ENCODE measurements around the gene C1GALT1. TPM values are rescaled to one million over a fixed set of nuclear protein-coding genes. Genes with fewer than 3 reads are reported as not detected.

C1GALT1 gene
- total and polyA plus RNA-seq, 2 donors (not counting 1 experiment from before 2014, with no cell fraction given) = 12.4 to 66.8 TPM

DNA sequence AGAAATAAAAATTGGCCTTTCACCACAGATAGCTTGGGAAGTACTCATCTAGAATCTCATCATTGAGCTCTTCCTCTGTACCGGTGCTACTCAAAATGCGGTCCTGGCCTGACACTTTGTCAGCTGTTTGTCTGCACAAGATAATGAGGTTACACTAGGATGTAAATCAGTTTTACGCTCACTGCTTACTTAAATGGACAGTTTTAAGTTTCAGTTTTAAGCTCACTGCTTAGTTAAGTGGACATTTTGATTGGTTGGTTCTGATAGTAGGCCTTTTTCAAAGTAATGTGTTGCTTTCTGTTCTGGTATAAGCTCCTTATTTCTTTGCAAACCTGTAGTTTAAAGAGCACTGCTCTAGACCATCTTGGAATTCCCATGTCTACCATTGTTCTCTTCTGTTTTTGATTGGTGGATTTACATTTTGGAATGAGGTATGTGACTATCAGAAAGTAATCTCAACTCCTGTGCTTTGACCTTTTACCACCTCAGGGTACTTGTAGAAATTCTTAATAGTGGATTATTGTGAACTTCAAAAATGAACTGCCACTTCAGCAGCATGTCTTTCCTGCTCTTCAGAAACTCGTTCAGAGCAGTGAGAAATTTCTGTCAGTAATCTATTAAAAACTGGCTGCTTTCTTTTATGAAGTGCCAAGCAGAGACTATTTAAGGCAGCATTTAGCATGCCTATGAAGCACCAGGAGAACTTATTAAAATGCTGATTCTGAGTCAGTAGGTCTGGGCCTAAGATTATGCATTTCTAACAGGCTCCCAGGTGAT, 55.0 kb downstream of the C1GALT1 start:
- CTCF ChIA-PET = interaction anchor here (0.7 to 1.7 kb wide), 4 partner anchors 16 to 304 kb away, joined by 3 to 6 read pairs (median 4); partner anchors contain the start of gene C1GALT1
- intact Hi-C loops (cut with micrococcal nuclease) = no loop called here

DNA sequence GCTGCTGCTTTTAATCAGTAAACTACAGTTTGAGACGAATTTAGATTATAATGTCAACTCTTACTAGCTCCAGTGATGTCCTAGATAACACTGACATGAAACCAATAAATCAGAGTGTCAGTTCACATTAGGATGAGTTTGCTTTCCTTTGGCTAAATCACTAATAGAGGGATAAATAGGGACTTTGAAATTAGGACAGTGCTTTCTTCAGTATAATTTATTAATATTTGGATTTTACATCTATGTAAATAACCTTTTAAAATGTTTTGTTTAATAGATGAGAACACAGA, 55.6 kb downstream of the C1GALT1 start:
- H3K4me3 ChIP-seq (ENCODE audit: control extremely low read depth in 1 of 5, extremely low read depth in 1 of 5, insufficient read depth in 1 of 5, low read depth in 2 of 5, low read length in 4 of 5) = no peak overlapping the region
- peaks cover 19% of the 10 kb centered on the region for H3K79me2 ChIP-seq (ENCODE audit: control insufficient read depth, insufficient read depth, low read length)
- peaks cover 3 to 6% of the 10 kb centered on the region in 2 donors for H3K4me1 ChIP-seq (ENCODE audit: control insufficient read depth in 2 of 2, insufficient read depth in 2 of 2, low read length in 2 of 2)
- intact Hi-C loops (cut with micrococcal nuclease) = no loop called here
- no peak for TF ChIP-seq EZH2 (IDR thresholded peaks at IDR 0.05; ENCODE audit: borderline replicate concordance, insufficient read depth, low read depth, low read length, poor library complexity, severe bottlenecking)
- TF ChIP-seq, protein P1, sequence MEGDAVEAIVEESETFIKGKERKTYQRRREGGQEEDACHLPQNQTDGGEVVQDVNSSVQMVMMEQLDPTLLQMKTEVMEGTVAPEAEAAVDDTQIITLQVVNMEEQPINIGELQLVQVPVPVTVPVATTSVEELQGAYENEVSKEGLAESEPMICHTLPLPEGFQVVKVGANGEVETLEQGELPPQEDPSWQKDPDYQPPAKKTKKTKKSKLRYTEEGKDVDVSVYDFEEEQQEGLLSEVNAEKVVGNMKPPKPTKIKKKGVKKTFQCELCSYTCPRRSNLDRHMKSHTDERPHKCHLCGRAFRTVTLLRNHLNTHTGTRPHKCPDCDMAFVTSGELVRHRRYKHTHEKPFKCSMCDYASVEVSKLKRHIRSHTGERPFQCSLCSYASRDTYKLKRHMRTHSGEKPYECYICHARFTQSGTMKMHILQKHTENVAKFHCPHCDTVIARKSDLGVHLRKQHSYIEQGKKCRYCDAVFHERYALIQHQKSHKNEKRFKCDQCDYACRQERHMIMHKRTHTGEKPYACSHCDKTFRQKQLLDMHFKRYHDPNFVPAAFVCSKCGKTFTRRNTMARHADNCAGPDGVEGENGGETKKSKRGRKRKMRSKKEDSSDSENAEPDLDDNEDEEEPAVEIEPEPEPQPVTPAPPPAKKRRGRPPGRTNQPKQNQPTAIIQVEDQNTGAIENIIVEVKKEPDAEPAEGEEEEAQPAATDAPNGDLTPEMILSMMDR (IDR thresholded peaks at IDR 0.05) = no peak
- Mint-ChIP-seq H3K27me3 (no peaks in the 10 kb centered on the region), H3K27ac (no peak overlapping the region), H3K9me3 (ENCODE audit: insufficient read depth) (no peaks in the 10 kb centered on the region), H3K4me3 (no peak overlapping the region), H3K4me1 (peaks cover 24% of the 10 kb centered on the region)
- no peak overlapping the region for H2AFZ ChIP-seq (ENCODE audit: insufficient read depth, low read depth, low read length, poor library complexity, severe bottlenecking)
- WGBS (ENCODE audit: insufficient coverage) = no CpG with 5 or more reads among the region's 1 CpG
- no peak overlapping the region for H3K27ac ChIP-seq (ENCODE audit: low read length in 2 of 2)
- no peak overlapping the region for H3K9ac ChIP-seq (ENCODE audit: low read length)
- no peaks in the 10 kb centered on the region for H3K9me3 ChIP-seq (ENCODE audit: control extremely low read depth in 1 of 3, control insufficient read depth in 2 of 3, insufficient read depth in 1 of 3, low read length in 2 of 3)
- POLR2A ChIA-PET = no interaction called here
- no peaks in the 10 kb centered on the region for H3K27me3 ChIP-seq (replicated peaks in 1 of 4; ENCODE audit: control extremely low read depth in 1 of 4, control insufficient read depth in 3 of 4, insufficient read depth in 4 of 4, low read length in 3 of 4)
- H3K36me3 ChIP-seq (replicated peaks in 1 of 2; ENCODE audit: control extremely low read depth in 1 of 2, control insufficient read depth in 1 of 2, extremely low read depth in 1 of 2, insufficient read depth in 2 of 2, low read length in 1 of 2) = peaks cover 16 to 56% of the 10 kb centered on the region in 2 experiments
- H3K4me2 ChIP-seq (replicated peaks; ENCODE audit: low read depth, low read length, poor library complexity, severe bottlenecking) = no peak overlapping the region
- ATAC-seq (ENCODE audit: low read depth) (no peak), DNase-seq (no peak)
- CTCF ChIA-PET = interaction anchor here (1.7 kb wide), 1 partner anchor 134 kb away, joined by 4 read pairs; no protein-coding TSS in a partner anchor
- H4K20me1 ChIP-seq (ENCODE audit: control insufficient read depth, insufficient read depth, low read length, poor library complexity, severe bottlenecking) = no peaks in the 10 kb centered on the region

More for the DNA sequence above, 55.0 kb downstream of the C1GALT1 start:
- Histone ChIP-seq H3K9ac (ENCODE audit: low read length) (no peak overlapping the region), H3K9me3 (ENCODE audit: control extremely low read depth in 1 of 3, control insufficient read depth in 2 of 3, insufficient read depth in 1 of 3, low read length in 2 of 3) (no peaks in the 10 kb centered on the region), H3K36me3 (replicated peaks in 1 of 2; ENCODE audit: control extremely low read depth in 1 of 2, control insufficient read depth in 1 of 2, extremely low read depth in 1 of 2, insufficient read depth in 2 of 2, low read length in 1 of 2) (peaks cover 16 to 56% of the 10 kb centered on the region in 2 experiments), H3K79me2 (ENCODE audit: control insufficient read depth, insufficient read depth, low read length) (peaks cover 24% of the 10 kb centered on the region), H4K20me1 (ENCODE audit: control insufficient read depth, insufficient read depth, low read length, poor library complexity, severe bottlenecking) (no peaks in the 10 kb centered on the region), H2AFZ (ENCODE audit: insufficient read depth, low read depth, low read length, poor library complexity, severe bottlenecking) (no peak overlapping the region), H3K4me2 (replicated peaks; ENCODE audit: low read depth, low read length, poor library complexity, severe bottlenecking) (no peak overlapping the region), H3K27me3 (replicated peaks in 1 of 4; ENCODE audit: control extremely low read depth in 1 of 4, control insufficient read depth in 3 of 4, insufficient read depth in 4 of 4, low read length in 3 of 4) (no peaks in the 10 kb centered on the region), H3K4me3 (ENCODE audit: control extremely low read depth in 1 of 5, extremely low read depth in 1 of 5, insufficient read depth in 1 of 5, low read depth in 2 of 5, low read length in 4 of 5) (no peak overlapping the region), H3K4me1 (ENCODE audit: control insufficient read depth in 2 of 2, insufficient read depth in 2 of 2, low read length in 2 of 2) (peaks cover 0 to under 1% of the 10 kb centered on the region in 2 donors), H3K27ac (ENCODE audit: low read length in 2 of 2) (peak overlapping the region in 1 of 2 donors; percentile 0)
- Mint-ChIP-seq H3K27ac (no peak overlapping the region), H3K4me3 (no peak overlapping the region), H3K4me1 (peaks cover 18% of the 10 kb centered on the region), H3K27me3 (no peaks in the 10 kb centered on the region), H3K9me3 (ENCODE audit: insufficient read depth) (no peaks in the 10 kb centered on the region)
- ATAC-seq (ENCODE audit: low read depth) (no peak), DNase-seq (no peak)
- POLR2A ChIA-PET = no interaction called here
- TF ChIP-seq, protein P1 (IDR thresholded peaks at IDR 0.05) = no peak
- TF ChIP-seq EZH2 (IDR thresholded peaks at IDR 0.05; ENCODE audit: borderline replicate concordance, insufficient read depth, low read depth, low read length, poor library complexity, severe bottlenecking) = no peak
- 100% methylated on average over 3 of the region's 4 CpGs for WGBS (ENCODE audit: insufficient coverage)
